ENCODE results near the gene CDK10.

DNA sequence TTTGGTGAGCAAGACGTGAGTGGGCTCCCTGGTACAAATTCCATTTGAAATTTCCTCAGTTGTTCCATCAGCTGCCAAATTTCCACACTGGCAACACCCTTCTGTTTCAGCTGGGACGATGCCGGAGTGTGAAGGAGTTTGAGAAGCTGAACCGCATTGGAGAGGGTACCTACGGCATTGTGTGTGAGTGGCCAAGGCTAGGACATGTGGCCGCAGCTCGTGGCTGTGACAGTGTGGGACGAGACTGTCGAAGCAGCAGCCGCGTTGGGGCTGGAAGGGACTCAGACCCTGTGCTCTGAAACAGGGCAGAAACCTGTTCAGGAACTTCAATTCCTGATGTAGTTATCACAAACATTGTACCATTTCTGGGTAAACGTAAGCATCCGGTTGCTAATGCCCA is 2.7 kb downstream of the CDK10 start:
- TF ChIP-seq EZH2phosphoT487 (IDR thresholded peaks at IDR 0.05; ENCODE audit: borderline replicate concordance) (no peak), CTCF (conservative IDR thresholded peaks at IDR 0.05; ENCODE audit: low read length) (no peak)
